HPDE6-E6E7 (cell line): ENCODE data around the gene CST11.

Source experiments
- DNase-seq: peaks from one replicate; pipeline ENCODE4 v3.0.0; 2011; ENCODE audit warnings: missing footprints; ENCODE audit errors: extremely low spot score

CST11 gene

GRCh38 chr20:23453549-23454543 is 1.2 kb upstream of the CST11 start:
- DNase-seq = no peak

GRCh38 chr20:23451956-23452487 is 654 bp downstream of the CST11 start:
- DNase-seq = no peak

GRCh38 chr20:23450877-23451276 is 1.8 kb downstream of the CST11 start:
- no peak for DNase-seq

- DNase-seq = no peak
Measured at GRCh38 chr20:23449421-23449820, 3.3 kb downstream of the CST11 start.

- no peak for DNase-seq
Measured at GRCh38 chr20:23448167-23448566, 4.5 kb downstream of the CST11 start.

- no peak for DNase-seq
Measured at GRCh38 chr20:23446505-23446904, 6.2 kb downstream of the CST11 start.

- no peak for DNase-seq
Measured at GRCh38 chr20:23445596-23446217, 7.0 kb downstream of the CST11 start.

- no peak for DNase-seq
Measured at GRCh38 chr20:23444859-23445258, 7.8 kb downstream of the CST11 start.

GRCh38 chr20:23442436-23442835 is 10.2 kb downstream of the CST11 start:
- DNase-seq = no peak

GRCh38 chr20:23441850-23442313 is 10.8 kb downstream of the CST11 start:
- DNase-seq = peak; percentile 94

GRCh38 chr20:23440004-23440403 is 12.7 kb downstream of the CST11 start:
- DNase-seq = no peak

- no peak for DNase-seq
Measured at GRCh38 chr20:23438661-23439060, 14.0 kb downstream of the CST11 start.

GRCh38 chr20:23437126-23437899 is 15.4 kb downstream of the CST11 start:
- DNase-seq = no peak

GRCh38 chr20:23436681-23437080 is 16.0 kb downstream of the CST11 start:
- no peak for DNase-seq

- DNase-seq = no peak
Measured at GRCh38 chr20:23435626-23436539, 16.8 kb downstream of the CST11 start.

GRCh38 chr20:23434521-23435313 is 18.0 kb downstream of the CST11 start:
- no peak for DNase-seq

- no peak for DNase-seq
Measured at GRCh38 chr20:23433628-23434027, 19.0 kb downstream of the CST11 start.

GRCh38 chr20:23425129-23425528 is 27.5 kb downstream of the CST11 start:
- no peak for DNase-seq

GRCh38 chr20:23420943-23421931 is 31.4 kb downstream of the CST11 start, which contains the start of gene NAPB:
NAPB (minus strand) TSS chr20:23421488; CDS start chr20:23421402, 86 bp downstream.
- DNase-seq = peak; percentile 98
